HepG2 (cell line): ENCODE data around the gene RPS14. TPM values are rescaled to one million over a fixed set of nuclear protein-coding genes. Genes with fewer than 3 reads are reported as not detected.

Experiments used
- ATAC-seq: fragments of 200-7000 bp; cut with Tn5 transposase; 3 replicates; pipeline ENCODE4 v1.9.1; 2020; ENCODE audit warnings: mild to moderate bottlenecking, moderate library complexity
- BruUV-seq: library from RNA; stranded (reverse); fragments of 400-500 nt; replicated peaks from 2 replicates; lab custom pipeline; 2021; lab: Mats Ljungman, UMichigan
- CTCF ChIA-PET: fragments of 300-600 bp; formaldehyde crosslinking; extraction: SDS; loops from one replicate; lab custom pipeline; 2021; ENCODE audit warnings: low total read pairs, inconsistent platforms, low intra/inter-chr PET ratio; lab: Yijun Ruan, JAX
- POLR2A ChIA-PET: fragments of 350-600 bp; sonication (Branson Sonifier 250); formaldehyde crosslinking; loops from one replicate; lab custom pipeline; 2020; ENCODE audit warnings: antibody characterized with exemption, inconsistent platforms; lab: Yijun Ruan, JAX
- DNase-seq: peaks from one replicate; pipeline ENCODE4 v3.0.0-alpha.2; 2015; ENCODE audit warnings: low spot score
- FAIRE-seq: peaks from 3 replicates; lab custom pipeline; 2011; peaks lifted over from hg19 to GRCh38; lab: Jason Lieb, UNC
- H2AFZ ChIP-seq: one replicate; pipeline ENCODE4 v1.6.1; 2011; ENCODE audit warnings: low read length, inconsistent platforms
- H3K27ac ChIP-seq: fragments of 300-600 bp; 3 replicates; pipeline ENCODE4 v1.8.0; 2011; ENCODE audit warnings: mixed run types, mild to moderate bottlenecking, mixed read lengths, low read length, inconsistent platforms; ENCODE audit not compliant: insufficient read depth; ENCODE audit errors: extremely low read length
- H3K27me3 ChIP-seq, 2 experiments: fragments of 200-600 bp in 1 of 2; 2 replicates in 1 of 2; 3 replicates in 1 of 2; pipeline versions ENCODE4 v1.6.0 to v1.8.0; 2011; ENCODE audit warnings: low read length in 2 of 2, mild to moderate bottlenecking in 2 of 2, moderate library complexity in 2 of 2, inconsistent platforms in 1 of 2; ENCODE audit not compliant: insufficient read depth in 2 of 2, control insufficient read depth in 1 of 2
- H3K36me3 ChIP-seq, 2 experiments: fragments of 200-600 bp in 1 of 2; replicated peaks in 1 of 2; 2 replicates in 1 of 2; 3 replicates in 1 of 2; pipeline versions ENCODE4 v1.5.1 to v1.8.0; 2011; ENCODE audit warnings: low read length in 2 of 2, inconsistent platforms in 1 of 2; ENCODE audit not compliant: insufficient read depth in 2 of 2, control insufficient read depth in 1 of 2
- H3K4me1 ChIP-seq: 2 replicates; pipeline ENCODE4 v1.5.1; 2012; ENCODE audit warnings: low read length, inconsistent platforms; ENCODE audit not compliant: insufficient read depth
- H3K4me2 ChIP-seq: 2 replicates; pipeline ENCODE4 v1.6.0; 2011; ENCODE audit warnings: low read depth, low read length, inconsistent platforms
- H3K4me3 ChIP-seq, 3 experiments: fragments of 200-600 bp in 1 of 3; sonication (generic), shearing (Covaris generic) in 1 of 3; replicated peaks in 1 of 3; 2 replicates each; pipeline ENCODE4 v1.5.1; 2011 to 2016; ENCODE audit warnings: low read length in 3 of 3, inconsistent platforms in 2 of 3, low read depth in 2 of 3, mild to moderate bottlenecking in 2 of 3, control low read depth in 1 of 3, mixed read lengths in 1 of 3; ENCODE audit not compliant: insufficient read depth in 1 of 3
- H3K79me2 ChIP-seq: one replicate; pipeline ENCODE4 v1.6.1; 2011; ENCODE audit warnings: low read length, inconsistent platforms; ENCODE audit not compliant: insufficient read depth
- H3K9ac ChIP-seq: 2 replicates; pipeline ENCODE4 v1.6.0; 2011; ENCODE audit warnings: mild to moderate bottlenecking, low read depth, low read length, inconsistent platforms; ENCODE audit not compliant: insufficient read depth
- H3K9me3 ChIP-seq: 2 replicates; pipeline ENCODE4 v1.5.1; 2012; ENCODE audit warnings: mild to moderate bottlenecking, low read length
- H4K20me1 ChIP-seq: 2 replicates; pipeline ENCODE4 v1.6.0; 2011; ENCODE audit warnings: inconsistent platforms, mild to moderate bottlenecking, low read length, moderate library complexity; ENCODE audit not compliant: insufficient read depth
- ATAD3A ChIP-seq: sonication (generic); formaldehyde crosslinking; IDR thresholded peaks from 2 replicates; pipeline ENCODE4 v1.4.0; 2020; ENCODE audit warnings: missing genetic modification reagents
- CCAR2 ChIP-seq: fragments of 200-400 bp; formaldehyde crosslinking; optimal IDR thresholded peaks from 2 replicates; pipeline ENCODE3; 2018; ENCODE audit warnings: low read depth, mild to moderate bottlenecking, low read length, moderate library complexity
- CEBPG ChIP-seq: IDR thresholded peaks from 2 replicates; pipeline ENCODE4 v1.6.1; 2016
- EP300 ChIP-seq, 3 experiments: sonication (generic) in 1 of 3; formaldehyde crosslinking in 1 of 3; IDR thresholded peaks; 2 replicates each; pipeline versions ENCODE4 v1.5.1 to v1.6.1; 2011 to 2020; ENCODE audit warnings: low read depth in 2 of 3, low read length in 2 of 3, borderline replicate concordance in 1 of 3, improper control_type of control experiment in 1 of 3, mild to moderate bottlenecking in 1 of 3, missing genetic modification reagents in 1 of 3, moderate library complexity in 1 of 3
- GTF2F1 ChIP-seq: fragments of 150-350 bp; IDR thresholded peaks from 2 replicates; pipeline ENCODE4 v1.6.1; 2014; ENCODE audit warnings: low read length
- HMGA1 ChIP-seq: sonication (generic); formaldehyde crosslinking; conservative IDR thresholded peaks from 2 replicates; pipeline ENCODE4 v1.4.0; 2020; ENCODE audit warnings: missing genetic modification reagents
- KDM5A ChIP-seq: fragments of 200-600 bp; sonication (generic); IDR thresholded peaks from 2 replicates; pipeline ENCODE4 v1.7.0; 2018; ENCODE audit warnings: antibody characterized with exemption, mild to moderate bottlenecking, low read length, borderline replicate concordance
- MTF2 ChIP-seq: sonication (generic); formaldehyde crosslinking; IDR thresholded peaks from 2 replicates; pipeline ENCODE4 v1.5.0; 2020; ENCODE audit warnings: missing genetic modification reagents, borderline replicate concordance
- NFYB ChIP-seq: sonication (generic); formaldehyde crosslinking; IDR thresholded peaks from 2 replicates; pipeline ENCODE4 v1.4.0; 2020; ENCODE audit warnings: missing genetic modification reagents
- NR1H2 ChIP-seq: sonication (generic); formaldehyde crosslinking; IDR thresholded peaks from 2 replicates; pipeline ENCODE4 v1.8.1; 2022; ENCODE audit warnings: low read depth, missing genetic modification reagents, borderline replicate concordance
- ZFP36 ChIP-seq: fragments of 150-350 bp; IDR thresholded peaks from 2 replicates; pipeline ENCODE4 v1.6.1; 2018; ENCODE audit warnings: borderline replicate concordance, low read length, low read depth; ENCODE audit not compliant: partially characterized antibody
- ZNF180 ChIP-seq: sonication (generic); formaldehyde crosslinking; IDR thresholded peaks from 2 replicates; pipeline ENCODE4 v1.4.0; 2020; ENCODE audit warnings: low read depth, missing genetic modification reagents, borderline replicate concordance
- ZNF562 ChIP-seq: sonication (generic); formaldehyde crosslinking; IDR thresholded peaks from 2 replicates; pipeline ENCODE4 v1.8.0; 2022; ENCODE audit warnings: missing genetic modification reagents, borderline replicate concordance
- ZNF674 ChIP-seq: sonication (generic); formaldehyde crosslinking; IDR thresholded peaks from 2 replicates; pipeline ENCODE4 v1.5.0; 2020; ENCODE audit warnings: low read depth, mild to moderate bottlenecking, missing genetic modification reagents
- ZNF749 ChIP-seq: sonication (generic); formaldehyde crosslinking; IDR thresholded peaks from 2 replicates; pipeline ENCODE4 v1.8.0; 2022; ENCODE audit warnings: mild to moderate bottlenecking, missing genetic modification reagents, moderate library complexity, borderline replicate concordance
- WGBS: methylation state at CpG from one replicate; pipeline ENCODE4 v1.1.6; 2017; ENCODE audit warnings: low lambda C conversion rate; 5-methylcytosine and 5-hydroxymethylcytosine counted together
- in situ Hi-C: cut with HindIII; loops from 2 replicates; pipeline ENCODE4 v1.10.0; 2017; ENCODE audit warnings: low pct_unique_long_range_greater_than_20kb; ENCODE audit not compliant: extremely low pct_ligation_motif_present
- intact Hi-C: fragments of 100-400 bp; cut with micrococcal nuclease; formaldehyde crosslinking; loops from one replicate; pipeline ENCODE4 v1.10.0; 2022; ENCODE audit not compliant: unreplicated experiment
- polyA plus RNA-seq, 8 experiments: library from polyadenylated mRNA; depleted of rRNA in 3 of 8; stranded (reverse) in 7 of 8; unstranded in 1 of 8; fragments of >200 nt; fragmentation: Illumina TruSeq in 4 of 8; extraction: Trizol in 4 of 8; gene quantifications; 2 replicates each; pipeline versions ENCODE4 v1.2.1 to v1.2.3, GENCODE V29; 2011 to 2016; ENCODE audit warnings: low read depth in 4 of 8, missing spikeins in 1 of 8, mixed read lengths in 1 of 8; ENCODE audit not compliant: insufficient read depth in 1 of 8
- total RNA-seq, 5 experiments: library from RNA; depleted of rRNA; stranded (reverse); fragments of >200 nt; fragmentation: Illumina TruSeq; extraction: Trizol; gene quantifications; 2 replicates each; pipeline ENCODE4 v1.2.3, GENCODE V29; 2016; ENCODE audit warnings: low read depth in 1 of 5
- TF ChIP-seq, protein P1 (sequence below): sonication (generic); formaldehyde crosslinking; IDR thresholded peaks from 2 replicates; pipeline ENCODE4 v1.4.0; 2020; ENCODE audit warnings: missing genetic modification reagents
- TF ChIP-seq, protein P2 (sequence below): sonication (generic); formaldehyde crosslinking; conservative IDR thresholded peaks from 2 replicates; pipeline ENCODE4 v1.4.0; 2020; ENCODE audit warnings: missing genetic modification reagents
- TF ChIP-seq, protein P3 (sequence below): sonication (generic); formaldehyde crosslinking; IDR thresholded peaks from 2 replicates; pipeline ENCODE4 v1.9.0; 2021; ENCODE audit warnings: missing genetic modification reagents, borderline replicate concordance
- TF ChIP-seq, protein P4 (sequence below): sonication (generic); formaldehyde crosslinking; IDR thresholded peaks from 2 replicates; pipeline ENCODE4 v1.8.1; 2023; ENCODE audit warnings: missing genetic modification reagents, mild to moderate bottlenecking, borderline replicate concordance

Gene RPS14
- total and polyA plus RNA-seq, 2 of the 13 experiments (the other 11 are each of a cell fraction or from before 2014, with no cell fraction given) = 2,116 to 3,295 TPM

DNA sequence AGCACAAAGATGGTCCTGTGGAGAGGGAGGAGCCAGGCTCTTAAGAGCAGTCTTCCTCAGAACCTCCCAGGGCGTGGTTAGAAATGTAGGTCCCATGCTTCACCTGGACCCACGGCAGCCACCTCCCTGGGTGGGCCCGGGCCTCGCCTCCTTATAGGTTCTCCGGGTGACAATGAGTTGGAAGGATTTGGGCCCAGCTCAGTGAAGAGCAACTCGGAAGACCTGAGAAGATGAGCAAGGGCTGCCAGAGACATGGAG, 32.1 kb upstream of the RPS14 start:
- Histone ChIP-seq H3K79me2 (peaks cover 4% of the 10 kb centered on the region), H3K9ac (no peak overlapping the region), H3K9me3 (no peaks in the 10 kb centered on the region), H2AFZ (no peak overlapping the region), H3K4me2 (peak overlapping the region; percentile 47; the same call in 1 of the 2 replicates), H4K20me1 (no peaks in the 10 kb centered on the region), H3K36me3 (no peaks in the 10 kb centered on the region), H3K27ac (no peak overlapping the region), H3K4me3 (no peak overlapping the region), H3K4me1 (peaks cover 68% of the 10 kb centered on the region), H3K27me3 (peaks cover 2 to 8% of the 10 kb centered on the region in 2 experiments; a peak in 2 of 5 replicates)
- BruUV-seq = no TSS peak
- ATAC-seq = no peak
- ChIA-PET POLR2A (interaction anchor here (0.8 to 2.2 kb wide), 3 partner anchors 32 to 60 kb away, joined by 3 to 10 read pairs (median 5); no protein-coding TSS in a partner anchor), CTCF (no interaction called here)
- no peak for FAIRE-seq
- TF ChIP-seq ZNF749 (CRISPR knock-in tag) (no peak), CCAR2 (no peak), GTF2F1 (no peak), ATAD3A (CRISPR knock-in tag) (no peak), CEBPG (CRISPR knock-in tag) (no peak), HMGA1 (CRISPR knock-in tag) (no peak), ZFP36 (no peak), MTF2 (CRISPR knock-in tag) (no peak), NR1H2 (CRISPR knock-in tag) (no peak), NFYB (CRISPR knock-in tag) (no peak), ZNF562 (CRISPR knock-in tag) (no peak), EP300 (IDR thresholded peaks at IDR 0.05; ENCODE audit: low read depth in 2 of 2, low read length in 2 of 2) (no peak), EP300 (CRISPR knock-in tag; IDR thresholded peaks at IDR 0.05; ENCODE audit: borderline replicate concordance) (no peak), ZNF180 (no peak), ZNF674 (CRISPR knock-in tag) (no peak), KDM5A (no peak)
- TF ChIP-seq, protein P1, sequence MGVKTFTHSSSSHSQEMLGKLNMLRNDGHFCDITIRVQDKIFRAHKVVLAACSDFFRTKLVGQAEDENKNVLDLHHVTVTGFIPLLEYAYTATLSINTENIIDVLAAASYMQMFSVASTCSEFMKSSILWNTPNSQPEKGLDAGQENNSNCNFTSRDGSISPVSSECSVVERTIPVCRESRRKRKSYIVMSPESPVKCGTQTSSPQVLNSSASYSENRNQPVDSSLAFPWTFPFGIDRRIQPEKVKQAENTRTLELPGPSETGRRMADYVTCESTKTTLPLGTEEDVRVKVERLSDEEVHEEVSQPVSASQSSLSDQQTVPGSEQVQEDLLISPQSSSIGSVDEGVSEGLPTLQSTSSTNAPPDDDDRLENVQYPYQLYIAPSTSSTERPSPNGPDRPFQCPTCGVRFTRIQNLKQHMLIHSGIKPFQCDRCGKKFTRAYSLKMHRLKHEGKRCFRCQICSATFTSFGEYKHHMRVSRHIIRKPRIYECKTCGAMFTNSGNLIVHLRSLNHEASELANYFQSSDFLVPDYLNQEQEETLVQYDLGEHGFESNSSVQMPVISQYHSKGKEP (CRISPR knock-in tag) = no peak
- TF ChIP-seq, protein P2, sequence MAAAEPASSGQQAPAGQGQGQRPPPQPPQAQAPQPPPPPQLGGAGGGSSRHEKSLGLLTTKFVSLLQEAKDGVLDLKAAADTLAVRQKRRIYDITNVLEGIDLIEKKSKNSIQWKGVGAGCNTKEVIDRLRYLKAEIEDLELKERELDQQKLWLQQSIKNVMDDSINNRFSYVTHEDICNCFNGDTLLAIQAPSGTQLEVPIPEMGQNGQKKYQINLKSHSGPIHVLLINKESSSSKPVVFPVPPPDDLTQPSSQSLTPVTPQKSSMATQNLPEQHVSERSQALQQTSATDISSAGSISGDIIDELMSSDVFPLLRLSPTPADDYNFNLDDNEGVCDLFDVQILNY = no peak
- TF ChIP-seq, protein P3, sequence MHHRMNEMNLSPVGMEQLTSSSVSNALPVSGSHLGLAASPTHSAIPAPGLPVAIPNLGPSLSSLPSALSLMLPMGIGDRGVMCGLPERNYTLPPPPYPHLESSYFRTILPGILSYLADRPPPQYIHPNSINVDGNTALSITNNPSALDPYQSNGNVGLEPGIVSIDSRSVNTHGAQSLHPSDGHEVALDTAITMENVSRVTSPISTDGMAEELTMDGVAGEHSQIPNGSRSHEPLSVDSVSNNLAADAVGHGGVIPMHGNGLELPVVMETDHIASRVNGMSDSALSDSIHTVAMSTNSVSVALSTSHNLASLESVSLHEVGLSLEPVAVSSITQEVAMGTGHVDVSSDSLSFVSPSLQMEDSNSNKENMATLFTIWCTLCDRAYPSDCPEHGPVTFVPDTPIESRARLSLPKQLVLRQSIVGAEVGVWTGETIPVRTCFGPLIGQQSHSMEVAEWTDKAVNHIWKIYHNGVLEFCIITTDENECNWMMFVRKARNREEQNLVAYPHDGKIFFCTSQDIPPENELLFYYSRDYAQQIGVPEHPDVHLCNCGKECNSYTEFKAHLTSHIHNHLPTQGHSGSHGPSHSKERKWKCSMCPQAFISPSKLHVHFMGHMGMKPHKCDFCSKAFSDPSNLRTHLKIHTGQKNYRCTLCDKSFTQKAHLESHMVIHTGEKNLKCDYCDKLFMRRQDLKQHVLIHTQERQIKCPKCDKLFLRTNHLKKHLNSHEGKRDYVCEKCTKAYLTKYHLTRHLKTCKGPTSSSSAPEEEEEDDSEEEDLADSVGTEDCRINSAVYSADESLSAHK (CRISPR knock-in tag) = no peak
- TF ChIP-seq, protein P4, sequence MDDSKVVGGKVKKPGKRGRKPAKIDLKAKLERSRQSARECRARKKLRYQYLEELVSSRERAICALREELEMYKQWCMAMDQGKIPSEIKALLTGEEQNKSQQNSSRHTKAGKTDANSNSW (CRISPR knock-in tag) = no peak
- WGBS = 100% methylated on average over 1 of the region's 6 CpGs
- DNase-seq = no peak
- in situ Hi-C loops = no loop called here
- intact Hi-C loops = no loop called here
